Liver (tissue), 9 donors: ENCODE data around the gene KISS1. TPM values are rescaled to one million over a fixed set of nuclear protein-coding genes. Genes with fewer than 3 reads are reported as not detected.

Experiments used
- DNase-seq: peaks from one replicate; pipeline ENCODE4 v3.0.0-alpha.2; 2017; ENCODE audit warnings: low spot score
- H3K27ac ChIP-seq, 2 donors: one replicate each; pipeline ENCODE4 v1.7.0; 2013; ENCODE audit warnings: inconsistent platforms in 2 of 2, low read length in 2 of 2, control low read depth in 1 of 2, low read depth in 1 of 2, mild to moderate bottlenecking in 1 of 2
- H3K27me3 ChIP-seq, 4 donors: one replicate each; pipeline versions ENCODE4 v1.6.1 to v1.7.0; 2013; ENCODE audit warnings: low read length in 3 of 4, inconsistent platforms in 1 of 4, mild to moderate bottlenecking in 1 of 4, moderate library complexity in 1 of 4; ENCODE audit not compliant: control insufficient read depth in 4 of 4, insufficient read depth in 4 of 4
- H3K36me3 ChIP-seq, 4 donors: one replicate each; pipeline versions ENCODE4 v1.6.1 to v1.7.0; 2013; ENCODE audit warnings: low read length in 3 of 4, mild to moderate bottlenecking in 3 of 4, low read depth in 1 of 4, moderate library complexity in 1 of 4; ENCODE audit not compliant: control insufficient read depth in 4 of 4, insufficient read depth in 3 of 4
- H3K4me1 ChIP-seq, 4 donors: one replicate each; pipeline versions ENCODE4 v1.6.1 to v1.7.0; 2013; ENCODE audit warnings: low read length in 3 of 4, mild to moderate bottlenecking in 3 of 4, moderate library complexity in 1 of 4; ENCODE audit not compliant: control insufficient read depth in 4 of 4, insufficient read depth in 4 of 4
- H3K4me3 ChIP-seq, 3 donors: one replicate each; pipeline versions ENCODE4 v1.6.1 to v1.7.0; 2013; ENCODE audit warnings: low read length in 3 of 3, control low read depth in 1 of 3, low read depth in 1 of 3, mild to moderate bottlenecking in 1 of 3
- H3K9ac ChIP-seq, 2 donors: one replicate each; pipeline ENCODE4 v1.7.0; 2013; ENCODE audit warnings: low read length in 2 of 2, mild to moderate bottlenecking in 2 of 2, moderate library complexity in 2 of 2, control low read depth in 1 of 2, low read depth in 1 of 2
- H3K9me3 ChIP-seq, 4 donors: one replicate each; pipeline versions ENCODE4 v1.6.1 to v1.7.0; 2013; ENCODE audit warnings: low read length in 3 of 4; ENCODE audit not compliant: control insufficient read depth in 4 of 4
- CTCF ChIP-seq: fragments of 150-350 bp; IDR thresholded peaks from 2 replicates; pipeline ENCODE4 v1.5.1; 2017; ENCODE audit warnings: improper control_type of control experiment, low read depth, low read length; ENCODE audit not compliant: missing input control
- FOXA1 ChIP-seq: IDR thresholded peaks from 2 replicates; pipeline ENCODE4 v1.6.1; 2016; ENCODE audit warnings: antibody characterized with exemption
- FOXA2 ChIP-seq: IDR thresholded peaks from 2 replicates; pipeline ENCODE4 v1.6.1; 2016; ENCODE audit warnings: antibody characterized with exemption
- HNF4A ChIP-seq, 2 donors: conservative IDR thresholded peaks; 2 replicates each; pipeline ENCODE4 v1.6.1; 2016; ENCODE audit warnings: antibody characterized with exemption in 2 of 2, mild to moderate bottlenecking in 2 of 2
- HNF4G ChIP-seq: IDR thresholded peaks from 2 replicates; pipeline ENCODE4 v1.6.1; 2016; ENCODE audit warnings: antibody characterized with exemption
- JUND ChIP-seq, 2 donors: IDR thresholded peaks; 2 replicates each; pipeline ENCODE4 v1.6.1; 2016; ENCODE audit warnings: antibody characterized with exemption in 2 of 2
- MAX ChIP-seq: IDR thresholded peaks from 2 replicates; pipeline ENCODE4 v1.6.1; 2016; ENCODE audit warnings: antibody characterized with exemption
- NR2F2 ChIP-seq: IDR thresholded peaks from 2 replicates; pipeline ENCODE4 v1.6.1; 2016; ENCODE audit warnings: antibody characterized with exemption
- RAD21 ChIP-seq, 2 donors: IDR thresholded peaks; 2 replicates each; pipeline ENCODE4 v1.6.1; 2016; ENCODE audit warnings: antibody characterized with exemption in 2 of 2, mild to moderate bottlenecking in 2 of 2
- REST ChIP-seq: IDR thresholded peaks from 2 replicates; pipeline ENCODE4 v1.6.1; 2016; ENCODE audit warnings: antibody characterized with exemption, mild to moderate bottlenecking
- RXRA ChIP-seq, 2 donors: IDR thresholded peaks; 2 replicates each; pipeline ENCODE4 v1.6.1; 2017 to 2018; ENCODE audit warnings: antibody characterized with exemption in 2 of 2, mild to moderate bottlenecking in 1 of 2
- SP1 ChIP-seq: IDR thresholded peaks from 2 replicates; pipeline ENCODE4 v1.6.1; 2018; ENCODE audit warnings: antibody characterized with exemption, mild to moderate bottlenecking
- TAF1 ChIP-seq: conservative IDR thresholded peaks from 2 replicates; pipeline ENCODE4 v1.6.1; 2016; ENCODE audit warnings: antibody characterized with exemption, mild to moderate bottlenecking
- ZBTB33 ChIP-seq: IDR thresholded peaks from 2 replicates; pipeline ENCODE4 v1.6.1; 2016; ENCODE audit warnings: antibody characterized with exemption
- WGBS: extraction: QIAGEN DNeasy Blood & Tissue Kit; methylation state at CpG from one replicate; pipeline ENCODE4 v1.1.7; 2013; 5-methylcytosine and 5-hydroxymethylcytosine counted together
- polyA plus RNA-seq, 2 donors: library from polyadenylated mRNA; stranded (reverse) in 1 of 2; unstranded in 1 of 2; fragments of 200-250 nt in 1 of 2; fragments of >200 nt in 1 of 2; fragmentation: Nextera tagmentation in 1 of 2; extraction: Ambion mirVana in 1 of 2; gene quantifications; one replicate each; pipeline versions ENCODE4 v1.2.1 to v1.2.3, GENCODE V29; 2013 to 2015
- total RNA-seq, 2 donors: library from RNA; depleted of rRNA; stranded (reverse); fragments of >200 nt; gene quantifications; one replicate each; pipeline ENCODE4 v1.2.3, GENCODE V29; 2014
- donor health status: healthy.
- donor health status: healthy.
- donor health status: healthy.
- donor health status: healthy.
- donor health status: healthy.

The KISS1 gene
- total and polyA plus RNA-seq, 4 donors, result 0.50 to 1.4 TPM; not detected in 2

- Histone ChIP-seq H3K9ac (no peak overlapping the region), H3K36me3 (peaks cover 0 to 2% (median 0%) of the 10 kb centered on the region in 4 donors), H3K27me3 (no peaks in the 10 kb centered on the region), H3K9me3 (no peaks in the 10 kb centered on the region), H3K4me3 (no peak overlapping the region), H3K4me1 (peaks cover 0 to 3% (median 0%) of the 10 kb centered on the region in 4 donors), H3K27ac (no peak overlapping the region)
- TF ChIP-seq TAF1, result no peak
- TF ChIP-seq FOXA2, result no peak
- no peak for TF ChIP-seq HNF4A (conservative IDR thresholded peaks at IDR 0.05)
- TF ChIP-seq ZBTB33, result no peak
- TF ChIP-seq JUND (IDR thresholded peaks at IDR 0.05), result no peak
- TF ChIP-seq HNF4G, result no peak
- no peak for TF ChIP-seq NR2F2
- no peak for TF ChIP-seq RAD21 (IDR thresholded peaks at IDR 0.05)
- DNase-seq, result no peak
- 72% methylated on average over 2 of the region's 2 CpGs for WGBS
Observed at GRCh38 chr1:204194080-204194479, 2.2 kb downstream of the KISS1 start.

GRCh38 chr1:204192589-204193352, 3.5 kb downstream of the KISS1 start:
- H3K36me3 ChIP-seq, result no peaks in the 10 kb centered on the region
- H3K4me3 ChIP-seq, result no peak overlapping the region
- no peaks in the 10 kb centered on the region for H3K9me3 ChIP-seq
- no peak overlapping the region for H3K27ac ChIP-seq
- peaks cover 0 to 3% (median 0%) of the 10 kb centered on the region in 4 donors for H3K27me3 ChIP-seq
- WGBS, result 94% methylated on average over 3 of the region's 3 CpGs
- peaks cover 0 to 3% (median 0%) of the 10 kb centered on the region in 4 donors for H3K4me1 ChIP-seq
- H3K9ac ChIP-seq, result no peak overlapping the region
- TF ChIP-seq MAX (no peak), CTCF (no peak), ZBTB33 (no peak), FOXA1 (no peak)
- DNase-seq, result no peak

- Histone ChIP-seq H3K27me3 (peaks cover 0 to 3% (median 0%) of the 10 kb centered on the region in 4 donors), H3K27ac (no peak overlapping the region), H3K36me3 (no peaks in the 10 kb centered on the region), H3K4me3 (no peak overlapping the region), H3K9me3 (no peaks in the 10 kb centered on the region), H3K4me1 (peaks cover 0 to 3% (median 0%) of the 10 kb centered on the region in 4 donors), H3K9ac (no peak overlapping the region)
- WGBS, result 94% methylated on average over 2 of the region's 2 CpGs
- TF ChIP-seq RXRA (IDR thresholded peaks at IDR 0.05), result no peak
- no peak for TF ChIP-seq SP1
- TF ChIP-seq JUND (IDR thresholded peaks at IDR 0.05), result no peak
- TF ChIP-seq REST, result no peak
- TF ChIP-seq RAD21 (IDR thresholded peaks at IDR 0.05), result no peak
- no peak for TF ChIP-seq FOXA1
- TF ChIP-seq HNF4A (conservative IDR thresholded peaks at IDR 0.05), result no peak
- TF ChIP-seq MAX, result no peak
- no peak for DNase-seq
Observed at GRCh38 chr1:204192046-204192445, 4.2 kb downstream of the KISS1 start.
